HepG2 (cell line): ENCODE data around the gene PRPSAP1. TPM values are rescaled to one million over a fixed set of nuclear protein-coding genes. Genes with fewer than 3 reads are reported as not detected.

Experiments
- GTF3A ChIP-seq: sonication (generic); formaldehyde crosslinking; conservative IDR thresholded peaks from 2 replicates; pipeline ENCODE4 v1.4.0; 2020; ENCODE audit warnings: mild to moderate bottlenecking, missing genetic modification reagents
- HOXD1 ChIP-seq: sonication (generic); formaldehyde crosslinking; IDR thresholded peaks from 2 replicates; pipeline ENCODE4 v1.5.0; 2020; ENCODE audit warnings: missing genetic modification reagents
- ISL2 ChIP-seq: sonication (generic); formaldehyde crosslinking; IDR thresholded peaks from 2 replicates; pipeline ENCODE4 v1.5.0; 2020; ENCODE audit warnings: missing genetic modification reagents
- KDM3A ChIP-seq: IDR thresholded peaks from 2 replicates; pipeline ENCODE4 v1.6.1; 2018; ENCODE audit warnings: low read depth, missing compliant biosample characterization
- KLF13 ChIP-seq: sonication (generic); formaldehyde crosslinking; IDR thresholded peaks from 2 replicates; pipeline ENCODE4 v1.4.0; 2020; ENCODE audit warnings: mild to moderate bottlenecking, missing genetic modification reagents
- MED13 ChIP-seq: sonication (generic); formaldehyde crosslinking; IDR thresholded peaks from 2 replicates; pipeline ENCODE4 v1.5.0; 2020; ENCODE audit warnings: missing genetic modification reagents
- PRPF4 ChIP-seq: fragments of 200-400 bp; formaldehyde crosslinking; IDR thresholded peaks from 2 replicates; pipeline ENCODE4 v1.6.1; 2016; ENCODE audit warnings: low read length, low read depth; ENCODE audit not compliant: poor library complexity, severe bottlenecking
- RAD51 ChIP-seq: fragments of 450-650 bp; IDR thresholded peaks from 2 replicates; pipeline ENCODE4 v1.6.1; 2016; ENCODE audit warnings: borderline replicate concordance
- RXRA ChIP-seq: sonication (generic); formaldehyde crosslinking; IDR thresholded peaks from 2 replicates; pipeline ENCODE4 v1.5.1; 2020; ENCODE audit warnings: missing genetic modification reagents
- SP4 ChIP-seq: sonication (generic); formaldehyde crosslinking; IDR thresholded peaks from 2 replicates; pipeline ENCODE4 v1.8.1; 2023; ENCODE audit warnings: mild to moderate bottlenecking, missing genetic modification reagents
- SPEN ChIP-seq: sonication (generic); formaldehyde crosslinking; IDR thresholded peaks from 2 replicates; pipeline ENCODE4 v1.5.1; 2020; ENCODE audit warnings: low read depth, mild to moderate bottlenecking, missing genetic modification reagents
- TAF15 ChIP-seq: fragments of 200-400 bp; formaldehyde crosslinking; IDR thresholded peaks from one replicate; pipeline ENCODE4 v1.6.1; 2018; ENCODE audit warnings: mild to moderate bottlenecking, low read depth, low read length; ENCODE audit not compliant: poor library complexity, severe bottlenecking
- TGIF2 ChIP-seq: IDR thresholded peaks from 2 replicates; pipeline ENCODE4 v1.6.1; 2016; ENCODE audit warnings: control low read depth, missing compliant biosample characterization
- XBP1 ChIP-seq: sonication (generic); formaldehyde crosslinking; IDR thresholded peaks from 2 replicates; pipeline ENCODE4 v1.5.0; 2020; ENCODE audit warnings: missing genetic modification reagents
- ZNF546 ChIP-seq: sonication (generic); formaldehyde crosslinking; conservative IDR thresholded peaks from 2 replicates; pipeline ENCODE4 v1.8.1; 2023; ENCODE audit warnings: mild to moderate bottlenecking, missing genetic modification reagents
- ZNF558 ChIP-seq: sonication (generic); formaldehyde crosslinking; IDR thresholded peaks from 2 replicates; pipeline ENCODE4 v1.9.0; 2022; ENCODE audit warnings: mild to moderate bottlenecking, missing genetic modification reagents, borderline replicate concordance
- ZNF589 ChIP-seq: sonication (generic); formaldehyde crosslinking; conservative IDR thresholded peaks from 2 replicates; pipeline ENCODE4 v1.8.0; 2022; ENCODE audit warnings: mild to moderate bottlenecking, moderate library complexity, missing genetic modification reagents
- ZNF652 ChIP-seq: IDR thresholded peaks from 2 replicates; pipeline ENCODE4 v1.6.1; 2016; ENCODE audit warnings: low read depth, borderline replicate concordance
- ZZZ3 ChIP-seq: sonication (generic); formaldehyde crosslinking; IDR thresholded peaks from 2 replicates; pipeline ENCODE4 v1.4.0; 2020; ENCODE audit warnings: missing genetic modification reagents, mild to moderate bottlenecking, borderline replicate concordance
- polyA plus RNA-seq, 8 experiments: library from polyadenylated mRNA; depleted of rRNA in 3 of 8; stranded (reverse) in 7 of 8; unstranded in 1 of 8; fragments of >200 nt; fragmentation: Illumina TruSeq in 4 of 8; extraction: Trizol in 4 of 8; gene quantifications; 2 replicates each; pipeline versions ENCODE4 v1.2.1 to v1.2.3, GENCODE V29; 2011 to 2016; ENCODE audit warnings: low read depth in 4 of 8, missing spikeins in 1 of 8, mixed read lengths in 1 of 8; ENCODE audit not compliant: insufficient read depth in 1 of 8
- total RNA-seq, 5 experiments: library from RNA; depleted of rRNA; stranded (reverse); fragments of >200 nt; fragmentation: Illumina TruSeq; extraction: Trizol; gene quantifications; 2 replicates each; pipeline ENCODE4 v1.2.3, GENCODE V29; 2016; ENCODE audit warnings: low read depth in 1 of 5
- TF ChIP-seq, protein P1 (sequence below): IDR thresholded peaks from 2 replicates; pipeline ENCODE4 v1.6.1; 2016; ENCODE audit warnings: missing compliant biosample characterization, missing genetic modification reagents, borderline replicate concordance
- TF ChIP-seq, protein P2 (sequence below): sonication (generic); formaldehyde crosslinking; IDR thresholded peaks from 2 replicates; pipeline ENCODE4 v1.4.0; 2020; ENCODE audit warnings: missing genetic modification reagents
- TF ChIP-seq, protein P3 (sequence below): sonication (generic); formaldehyde crosslinking; IDR thresholded peaks from 2 replicates; pipeline ENCODE4 v1.5.0; 2020; ENCODE audit warnings: mild to moderate bottlenecking, low read depth, missing genetic modification reagents, borderline replicate concordance
- TF ChIP-seq, protein P4 (sequence below): IDR thresholded peaks from 2 replicates; pipeline ENCODE4 v1.6.1; 2016

The PRPSAP1 gene
- total and polyA plus RNA-seq, 2 of the 13 experiments (the other 11 are each of a cell fraction or from before 2014, with no cell fraction given) = 91.1 to 314 TPM

DNA sequence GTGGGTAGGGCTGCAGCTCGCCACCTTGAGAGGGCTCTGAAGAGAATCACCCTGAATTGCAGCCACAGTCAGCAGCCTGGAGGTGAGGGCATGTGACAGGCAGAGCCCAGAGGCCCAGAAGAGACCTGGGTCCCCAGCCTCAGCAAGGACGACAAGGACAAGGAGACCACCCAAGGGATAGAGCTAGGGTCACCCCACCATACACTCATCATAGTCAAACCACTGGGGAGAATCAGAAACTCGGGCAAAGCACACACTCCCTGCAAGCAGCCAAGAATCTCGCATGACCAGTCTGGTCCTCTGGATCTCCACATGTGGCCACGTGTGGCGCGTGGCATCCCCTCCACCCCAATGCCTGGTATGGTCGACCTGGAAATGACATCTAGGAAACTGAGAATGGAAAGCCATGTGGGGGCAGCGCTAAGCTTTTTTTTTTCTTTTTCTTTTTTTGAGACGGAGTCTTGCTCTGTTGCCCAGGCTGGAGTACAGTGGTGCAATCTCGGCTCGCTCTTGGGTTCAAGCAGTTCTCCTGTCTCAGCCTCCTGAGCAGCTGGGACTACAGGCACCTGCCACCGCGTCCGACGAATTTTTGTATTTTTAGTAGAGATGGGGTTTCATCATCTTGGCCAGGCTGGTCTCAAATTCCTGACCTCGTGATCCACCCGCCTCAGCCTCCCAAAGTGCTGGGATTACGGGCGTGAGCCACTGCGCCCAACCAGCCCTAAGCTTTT, 26.1 kb upstream of the PRPSAP1 start (continued):
- TF ChIP-seq MED13 (CRISPR knock-in tag) = no peak
- TF ChIP-seq, protein P1, sequence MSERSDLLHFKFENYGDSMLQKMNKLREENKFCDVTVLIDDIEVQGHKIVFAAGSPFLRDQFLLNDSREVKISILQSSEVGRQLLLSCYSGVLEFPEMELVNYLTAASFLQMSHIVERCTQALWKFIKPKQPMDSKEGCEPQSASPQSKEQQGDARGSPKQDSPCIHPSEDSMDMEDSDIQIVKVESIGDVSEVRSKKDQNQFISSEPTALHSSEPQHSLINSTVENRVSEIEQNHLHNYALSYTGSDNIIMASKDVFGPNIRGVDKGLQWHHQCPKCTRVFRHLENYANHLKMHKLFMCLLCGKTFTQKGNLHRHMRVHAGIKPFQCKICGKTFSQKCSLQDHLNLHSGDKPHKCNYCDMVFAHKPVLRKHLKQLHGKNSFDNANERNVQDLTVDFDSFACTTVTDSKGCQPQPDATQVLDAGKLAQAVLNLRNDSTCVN (CRISPR knock-in tag) = no peak
- no peak for TF ChIP-seq ZNF652 (CRISPR knock-in tag)
- TF ChIP-seq PRPF4 = no peak
- no peak for TF ChIP-seq TAF15
- TF ChIP-seq GTF3A = no peak
- no peak for TF ChIP-seq ZNF589
- no peak for TF ChIP-seq KDM3A (CRISPR knock-in tag)
- TF ChIP-seq, protein P2, sequence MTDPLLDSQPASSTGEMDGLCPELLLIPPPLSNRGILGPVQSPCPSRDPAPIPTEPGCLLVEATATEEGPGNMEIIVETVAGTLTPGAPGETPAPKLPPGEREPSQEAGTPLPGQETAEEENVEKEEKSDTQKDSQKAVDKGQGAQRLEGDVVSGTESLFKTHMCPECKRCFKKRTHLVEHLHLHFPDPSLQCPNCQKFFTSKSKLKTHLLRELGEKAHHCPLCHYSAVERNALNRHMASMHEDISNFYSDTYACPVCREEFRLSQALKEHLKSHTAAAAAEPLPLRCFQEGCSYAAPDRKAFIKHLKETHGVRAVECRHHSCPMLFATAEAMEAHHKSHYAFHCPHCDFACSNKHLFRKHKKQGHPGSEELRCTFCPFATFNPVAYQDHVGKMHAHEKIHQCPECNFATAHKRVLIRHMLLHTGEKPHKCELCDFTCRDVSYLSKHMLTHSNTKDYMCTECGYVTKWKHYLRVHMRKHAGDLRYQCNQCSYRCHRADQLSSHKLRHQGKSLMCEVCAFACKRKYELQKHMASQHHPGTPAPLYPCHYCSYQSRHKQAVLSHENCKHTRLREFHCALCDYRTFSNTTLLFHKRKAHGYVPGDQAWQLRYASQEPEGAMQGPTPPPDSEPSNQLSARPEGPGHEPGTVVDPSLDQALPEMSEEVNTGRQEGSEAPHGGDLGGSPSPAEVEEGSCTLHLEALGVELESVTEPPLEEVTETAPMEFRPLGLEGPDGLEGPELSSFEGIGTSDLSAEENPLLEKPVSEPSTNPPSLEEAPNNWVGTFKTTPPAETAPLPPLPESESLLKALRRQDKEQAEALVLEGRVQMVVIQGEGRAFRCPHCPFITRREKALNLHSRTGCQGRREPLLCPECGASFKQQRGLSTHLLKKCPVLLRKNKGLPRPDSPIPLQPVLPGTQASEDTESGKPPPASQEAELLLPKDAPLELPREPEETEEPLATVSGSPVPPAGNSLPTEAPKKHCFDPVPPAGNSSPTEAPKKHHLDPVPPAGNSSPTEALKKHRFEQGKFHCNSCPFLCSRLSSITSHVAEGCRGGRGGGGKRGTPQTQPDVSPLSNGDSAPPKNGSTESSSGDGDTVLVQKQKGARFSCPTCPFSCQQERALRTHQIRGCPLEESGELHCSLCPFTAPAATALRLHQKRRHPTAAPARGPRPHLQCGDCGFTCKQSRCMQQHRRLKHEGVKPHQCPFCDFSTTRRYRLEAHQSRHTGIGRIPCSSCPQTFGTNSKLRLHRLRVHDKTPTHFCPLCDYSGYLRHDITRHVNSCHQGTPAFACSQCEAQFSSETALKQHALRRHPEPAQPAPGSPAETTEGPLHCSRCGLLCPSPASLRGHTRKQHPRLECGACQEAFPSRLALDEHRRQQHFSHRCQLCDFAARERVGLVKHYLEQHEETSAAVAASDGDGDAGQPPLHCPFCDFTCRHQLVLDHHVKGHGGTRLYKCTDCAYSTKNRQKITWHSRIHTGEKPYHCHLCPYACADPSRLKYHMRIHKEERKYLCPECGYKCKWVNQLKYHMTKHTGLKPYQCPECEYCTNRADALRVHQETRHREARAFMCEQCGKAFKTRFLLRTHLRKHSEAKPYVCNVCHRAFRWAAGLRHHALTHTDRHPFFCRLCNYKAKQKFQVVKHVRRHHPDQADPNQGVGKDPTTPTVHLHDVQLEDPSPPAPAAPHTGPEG (CRISPR knock-in tag) = peak; percentile 14; the same call in 1 of the 2 replicates
- TF ChIP-seq XBP1 (CRISPR knock-in tag) = no peak
- TF ChIP-seq RXRA (CRISPR knock-in tag) = no peak
- TF ChIP-seq ZNF546 = no peak
- TF ChIP-seq RAD51 = no peak
- TF ChIP-seq ISL2 (CRISPR knock-in tag) = no peak
- TF ChIP-seq, protein P3, sequence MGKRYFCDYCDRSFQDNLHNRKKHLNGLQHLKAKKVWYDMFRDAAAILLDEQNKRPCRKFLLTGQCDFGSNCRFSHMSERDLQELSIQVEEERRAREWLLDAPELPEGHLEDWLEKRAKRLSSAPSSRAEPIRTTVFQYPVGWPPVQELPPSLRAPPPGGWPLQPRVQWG (CRISPR knock-in tag) = no peak
- TF ChIP-seq TGIF2 = no peak
- no peak for TF ChIP-seq ZNF558
- no peak for TF ChIP-seq ZZZ3 (CRISPR knock-in tag)
- no peak for TF ChIP-seq HOXD1 (CRISPR knock-in tag)
- TF ChIP-seq, protein P4, sequence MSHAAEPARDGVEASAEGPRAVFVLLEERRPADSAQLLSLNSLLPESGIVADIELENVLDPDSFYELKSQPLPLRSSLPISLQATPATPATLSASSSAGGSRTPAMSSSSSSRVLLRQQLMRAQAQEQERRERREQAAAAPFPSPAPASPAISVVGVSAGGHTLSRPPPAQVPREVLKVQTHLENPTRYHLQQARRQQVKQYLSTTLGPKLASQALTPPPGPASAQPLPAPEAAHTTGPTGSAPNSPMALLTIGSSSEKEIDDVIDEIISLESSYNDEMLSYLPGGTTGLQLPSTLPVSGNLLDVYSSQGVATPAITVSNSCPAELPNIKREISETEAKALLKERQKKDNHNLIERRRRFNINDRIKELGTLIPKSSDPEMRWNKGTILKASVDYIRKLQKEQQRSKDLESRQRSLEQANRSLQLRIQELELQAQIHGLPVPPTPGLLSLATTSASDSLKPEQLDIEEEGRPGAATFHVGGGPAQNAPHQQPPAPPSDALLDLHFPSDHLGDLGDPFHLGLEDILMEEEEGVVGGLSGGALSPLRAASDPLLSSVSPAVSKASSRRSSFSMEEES (CRISPR knock-in tag) = no peak
- TF ChIP-seq SP4 (CRISPR knock-in tag) = peak; percentile 58; the same call in 1 of the 2 replicates
- TF ChIP-seq KLF13 (CRISPR knock-in tag) = no peak
- TF ChIP-seq SPEN (CRISPR knock-in tag) = no peak
